Adrenal gland (tissue), 5 donors: ENCODE results near the gene HOXD13.

Experiments used
- POLR2A ChIP-seq, 2 donors: fragments of 450-650 bp; IDR thresholded peaks; one replicate each; pipeline ENCODE4 v1.6.1; 2017; ENCODE audit warnings: antibody characterized with exemption in 2 of 2, mild to moderate bottlenecking in 2 of 2, moderate library complexity in 1 of 2
- TF ChIP-seq, protein P1 (sequence below), 6 experiments: fragments of 450-650 bp in 4 of 6; fragments of 200-600 bp in 2 of 6; sonication (generic) in 1 of 6; IDR thresholded peaks; 1 replicate in 5 of 6; 2 replicates in 1 of 6; pipeline versions ENCODE4 v1.5.1 to v1.8.0; 2016 to 2021; ENCODE audit warnings: antibody characterized with exemption in 6 of 6, mild to moderate bottlenecking in 2 of 6, moderate library complexity in 1 of 6
- donor health status: DM: no; HTN: no; CAD: no.

DNA sequence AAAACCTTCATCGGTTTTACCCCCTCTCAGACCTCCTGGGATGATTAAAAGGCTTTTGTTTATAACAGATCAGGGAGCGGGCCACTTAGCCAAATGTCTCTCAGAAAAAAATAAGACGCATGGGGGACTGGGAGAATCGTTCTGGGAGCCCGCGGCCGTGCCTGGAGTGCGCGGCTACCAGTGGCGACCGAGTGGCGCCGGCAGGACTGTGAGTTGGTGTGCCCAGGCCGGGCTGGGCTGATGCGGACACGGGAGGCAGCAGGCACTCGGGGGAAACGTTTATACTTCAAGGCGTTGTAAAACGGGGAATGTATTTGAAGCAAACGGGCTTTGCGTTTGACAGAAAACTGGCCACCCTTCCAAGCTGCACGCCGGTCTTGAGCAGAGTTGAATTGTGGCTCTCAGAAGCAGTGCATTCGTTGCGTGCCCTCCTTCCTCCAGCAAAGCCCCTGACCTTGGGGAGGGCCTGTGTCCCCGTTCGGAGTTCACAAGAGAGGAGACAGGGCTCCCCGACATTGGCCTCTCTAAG is 19.4 kb downstream of the HOXD13 start:
- TF ChIP-seq, protein P1, sequence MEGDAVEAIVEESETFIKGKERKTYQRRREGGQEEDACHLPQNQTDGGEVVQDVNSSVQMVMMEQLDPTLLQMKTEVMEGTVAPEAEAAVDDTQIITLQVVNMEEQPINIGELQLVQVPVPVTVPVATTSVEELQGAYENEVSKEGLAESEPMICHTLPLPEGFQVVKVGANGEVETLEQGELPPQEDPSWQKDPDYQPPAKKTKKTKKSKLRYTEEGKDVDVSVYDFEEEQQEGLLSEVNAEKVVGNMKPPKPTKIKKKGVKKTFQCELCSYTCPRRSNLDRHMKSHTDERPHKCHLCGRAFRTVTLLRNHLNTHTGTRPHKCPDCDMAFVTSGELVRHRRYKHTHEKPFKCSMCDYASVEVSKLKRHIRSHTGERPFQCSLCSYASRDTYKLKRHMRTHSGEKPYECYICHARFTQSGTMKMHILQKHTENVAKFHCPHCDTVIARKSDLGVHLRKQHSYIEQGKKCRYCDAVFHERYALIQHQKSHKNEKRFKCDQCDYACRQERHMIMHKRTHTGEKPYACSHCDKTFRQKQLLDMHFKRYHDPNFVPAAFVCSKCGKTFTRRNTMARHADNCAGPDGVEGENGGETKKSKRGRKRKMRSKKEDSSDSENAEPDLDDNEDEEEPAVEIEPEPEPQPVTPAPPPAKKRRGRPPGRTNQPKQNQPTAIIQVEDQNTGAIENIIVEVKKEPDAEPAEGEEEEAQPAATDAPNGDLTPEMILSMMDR (IDR thresholded peaks at IDR 0.05): no peak
- no peak for TF ChIP-seq POLR2A (IDR thresholded peaks at IDR 0.05)
